ENCODE results near the gene CLIP3.

DNA sequence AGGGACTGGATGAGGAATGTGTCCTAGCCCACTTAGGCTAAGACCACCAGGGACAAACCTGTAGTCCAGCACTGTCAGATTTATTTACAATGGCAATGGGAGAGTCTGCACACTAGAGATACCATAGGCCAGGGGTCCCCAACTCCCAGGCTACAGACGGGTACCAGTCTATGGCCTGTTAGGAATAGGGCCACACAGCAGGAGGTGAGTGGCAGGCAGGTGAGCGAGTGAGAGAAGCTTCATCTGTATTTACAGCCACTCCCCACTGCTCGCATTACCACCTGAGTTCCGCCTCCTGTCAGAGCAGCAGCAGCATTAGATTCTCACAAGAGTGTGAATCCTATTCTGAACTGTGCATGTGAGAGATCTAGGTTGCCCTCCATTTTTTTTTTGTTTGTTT lies 19.0 kb upstream of the CLIP3 start:
- TF ChIP-seq, protein P1, sequence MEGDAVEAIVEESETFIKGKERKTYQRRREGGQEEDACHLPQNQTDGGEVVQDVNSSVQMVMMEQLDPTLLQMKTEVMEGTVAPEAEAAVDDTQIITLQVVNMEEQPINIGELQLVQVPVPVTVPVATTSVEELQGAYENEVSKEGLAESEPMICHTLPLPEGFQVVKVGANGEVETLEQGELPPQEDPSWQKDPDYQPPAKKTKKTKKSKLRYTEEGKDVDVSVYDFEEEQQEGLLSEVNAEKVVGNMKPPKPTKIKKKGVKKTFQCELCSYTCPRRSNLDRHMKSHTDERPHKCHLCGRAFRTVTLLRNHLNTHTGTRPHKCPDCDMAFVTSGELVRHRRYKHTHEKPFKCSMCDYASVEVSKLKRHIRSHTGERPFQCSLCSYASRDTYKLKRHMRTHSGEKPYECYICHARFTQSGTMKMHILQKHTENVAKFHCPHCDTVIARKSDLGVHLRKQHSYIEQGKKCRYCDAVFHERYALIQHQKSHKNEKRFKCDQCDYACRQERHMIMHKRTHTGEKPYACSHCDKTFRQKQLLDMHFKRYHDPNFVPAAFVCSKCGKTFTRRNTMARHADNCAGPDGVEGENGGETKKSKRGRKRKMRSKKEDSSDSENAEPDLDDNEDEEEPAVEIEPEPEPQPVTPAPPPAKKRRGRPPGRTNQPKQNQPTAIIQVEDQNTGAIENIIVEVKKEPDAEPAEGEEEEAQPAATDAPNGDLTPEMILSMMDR (IDR thresholded peaks at IDR 0.05): no peak
- TF ChIP-seq POLR2A (IDR thresholded peaks at IDR 0.05): no peak
